Uterus (tissue), 2 donors: ENCODE data around the gene PPID.

Source experiments
- POLR2A ChIP-seq, 2 donors: fragments of 450-650 bp; IDR thresholded peaks; one replicate each; pipeline ENCODE4 v1.6.1; 2016; ENCODE audit warnings: antibody characterized with exemption in 2 of 2, mild to moderate bottlenecking in 1 of 2, moderate library complexity in 1 of 2
- TF ChIP-seq, protein P1 (sequence below), 4 experiments: fragments of 200-600 bp in 2 of 4; fragments of 450-650 bp in 2 of 4; sonication (generic) in 2 of 4; IDR thresholded peaks; one replicate each; pipeline ENCODE4 v1.5.1; 2016 to 2019; ENCODE audit warnings: antibody characterized with exemption in 4 of 4, mild to moderate bottlenecking in 2 of 4, moderate library complexity in 1 of 4

GRCh38 chr4:158728236-158728635 lies 5.0 kb upstream of the PPID start:
- TF ChIP-seq, protein P1, sequence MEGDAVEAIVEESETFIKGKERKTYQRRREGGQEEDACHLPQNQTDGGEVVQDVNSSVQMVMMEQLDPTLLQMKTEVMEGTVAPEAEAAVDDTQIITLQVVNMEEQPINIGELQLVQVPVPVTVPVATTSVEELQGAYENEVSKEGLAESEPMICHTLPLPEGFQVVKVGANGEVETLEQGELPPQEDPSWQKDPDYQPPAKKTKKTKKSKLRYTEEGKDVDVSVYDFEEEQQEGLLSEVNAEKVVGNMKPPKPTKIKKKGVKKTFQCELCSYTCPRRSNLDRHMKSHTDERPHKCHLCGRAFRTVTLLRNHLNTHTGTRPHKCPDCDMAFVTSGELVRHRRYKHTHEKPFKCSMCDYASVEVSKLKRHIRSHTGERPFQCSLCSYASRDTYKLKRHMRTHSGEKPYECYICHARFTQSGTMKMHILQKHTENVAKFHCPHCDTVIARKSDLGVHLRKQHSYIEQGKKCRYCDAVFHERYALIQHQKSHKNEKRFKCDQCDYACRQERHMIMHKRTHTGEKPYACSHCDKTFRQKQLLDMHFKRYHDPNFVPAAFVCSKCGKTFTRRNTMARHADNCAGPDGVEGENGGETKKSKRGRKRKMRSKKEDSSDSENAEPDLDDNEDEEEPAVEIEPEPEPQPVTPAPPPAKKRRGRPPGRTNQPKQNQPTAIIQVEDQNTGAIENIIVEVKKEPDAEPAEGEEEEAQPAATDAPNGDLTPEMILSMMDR (IDR thresholded peaks at IDR 0.05), result no peak
- no peak for TF ChIP-seq POLR2A (IDR thresholded peaks at IDR 0.05)
